K562 (cell line): Measurements from ENCODE around the gene PSMD2. TPM values are rescaled to one million over a fixed set of nuclear protein-coding genes. Genes with fewer than 3 reads are reported as not detected.
A peak's percentile ranks its signal among the peaks of the same experiment; 100 is the strongest.

Experiments
- DEAF1 ChIP-seq: fragments of 450-650 bp; formaldehyde crosslinking; IDR thresholded peaks from 2 replicates; pipeline ENCODE4 v1.4.0; 2020; ENCODE audit warnings: mild to moderate bottlenecking, moderate library complexity
- HMG20B ChIP-seq: fragments of 250-450 bp; sonication (Bioruptor Pico); IDR thresholded peaks from 2 replicates; pipeline ENCODE4 v1.5.0; 2021; ENCODE audit warnings: mild to moderate bottlenecking
- KLF16 ChIP-seq: IDR thresholded peaks from 2 replicates; pipeline ENCODE4 v1.6.1; 2016; ENCODE audit warnings: antibody characterized with exemption
- LCOR ChIP-seq: sonication (generic); formaldehyde crosslinking; IDR thresholded peaks from 2 replicates; pipeline ENCODE4 v1.8.0; 2022; ENCODE audit warnings: mild to moderate bottlenecking, missing genetic modification reagents
- POU5F1 ChIP-seq: fragments of 150-350 bp; IDR thresholded peaks from 2 replicates; pipeline ENCODE4 v1.6.1; 2014; ENCODE audit warnings: borderline replicate concordance, low read length, low read depth, mild to moderate bottlenecking; ENCODE audit not compliant: partially characterized antibody
- REST ChIP-seq, 2 experiments: fragments of 450-650 bp; formaldehyde crosslinking in 1 of 2; IDR thresholded peaks; 2 replicates each; pipeline versions ENCODE4 v1.4.0 to v1.6.1; 2014 to 2020; ENCODE audit warnings: mild to moderate bottlenecking in 2 of 2, borderline replicate concordance in 1 of 2, low read depth in 1 of 2
- SP2 ChIP-seq: IDR thresholded peaks from 2 replicates; pipeline ENCODE4 v1.6.1; 2011; ENCODE audit warnings: mild to moderate bottlenecking, low read depth, low read length, moderate library complexity; ENCODE audit not compliant: poor library complexity, severe bottlenecking; ENCODE audit errors: extremely low read depth
- TSHZ1 ChIP-seq: fragments of 250-450 bp; sonication (Bioruptor Pico); IDR thresholded peaks from 2 replicates; pipeline ENCODE4 v1.4.0; 2020; ENCODE audit warnings: mild to moderate bottlenecking, moderate library complexity
- ZNF212 ChIP-seq: fragments of 450-650 bp; formaldehyde crosslinking; IDR thresholded peaks from 2 replicates; pipeline ENCODE4 v1.4.0; 2020; ENCODE audit warnings: mild to moderate bottlenecking
- ZNF395 ChIP-seq: fragments of 200-800 bp; sonication (Bioruptor generic); IDR thresholded peaks from 2 replicates; pipeline ENCODE4 v1.6.1; 2017; ENCODE audit warnings: missing genetic modification characterization, missing compliant biosample characterization
- ZNF57 ChIP-seq: fragments of 450-650 bp; formaldehyde crosslinking; IDR thresholded peaks from 2 replicates; pipeline ENCODE4 v1.4.0; 2020; ENCODE audit warnings: mild to moderate bottlenecking, moderate library complexity
- polyA plus RNA-seq, 8 experiments: library from polyadenylated mRNA; depleted of rRNA in 4 of 8; stranded (reverse) in 5 of 8; unstranded in 3 of 8; fragments of >200 nt; fragmentation: Nextera tagmentation in 2 of 8; fragmentation: Illumina TruSeq in 1 of 8; extraction: Ambion mirVana in 2 of 8; extraction: Trizol in 1 of 8; gene quantifications; 2 replicates each; pipeline versions ENCODE4 v1.2.1 to v1.2.3, GENCODE V29; 2011 to 2014; ENCODE audit warnings: inconsistent platforms in 1 of 8, missing spikeins in 1 of 8
- total RNA-seq, 7 experiments: library from RNA; depleted of rRNA in 6 of 7; stranded (reverse); fragments of >200 nt in 6 of 7; fragmentation: Illumina TruSeq in 2 of 7; extraction: Trizol in 2 of 7; gene quantifications; 2 replicates each; pipeline versions ENCODE4 v1.2.1 to v1.2.3, GENCODE V29; 2011 to 2021; ENCODE audit warnings: low replicate concordance in 1 of 7

The PSMD2 gene
- total and polyA plus RNA-seq, 9 of the 15 experiments (the other 6 are each of a cell fraction or from before 2014, with no cell fraction given) = 152 to 484 (median 295) TPM

GRCh38 chr3:184250167-184250828 lies 48.7 kb upstream of the PSMD2 start (continued):
- TF ChIP-seq DEAF1 (CRISPR knock-in tag) = peak; percentile 61
- TF ChIP-seq TSHZ1 = no peak
- TF ChIP-seq ZNF57 (CRISPR knock-in tag) = no peak
- TF ChIP-seq SP2 = no peak
- TF ChIP-seq LCOR (CRISPR knock-in tag) = 0 out of 2 replicates have a peak, but pooled peaks have one; percentile 26
- 0 out of 2 replicates have a peak, but pooled peaks have one; percentile 33 for TF ChIP-seq KLF16
- peak; percentile 54 for TF ChIP-seq REST (IDR thresholded peaks at IDR 0.05; ENCODE audit: borderline replicate concordance)
- TF ChIP-seq REST (CRISPR knock-in tag; IDR thresholded peaks at IDR 0.05; ENCODE audit: low read depth) = no peak
- 0 out of 2 replicates have a peak, but pooled peaks have one; percentile 16 for TF ChIP-seq ZNF212 (CRISPR knock-in tag)
- TF ChIP-seq HMG20B (CRISPR knock-in tag) = no peak
- TF ChIP-seq POU5F1 = no peak
- TF ChIP-seq ZNF395 (CRISPR knock-in tag) = 0 out of 2 replicates have a peak, but pooled peaks have one; percentile 27
